ENCODE data around the gene ZFYVE27.

The ZFYVE27 gene

DNA sequence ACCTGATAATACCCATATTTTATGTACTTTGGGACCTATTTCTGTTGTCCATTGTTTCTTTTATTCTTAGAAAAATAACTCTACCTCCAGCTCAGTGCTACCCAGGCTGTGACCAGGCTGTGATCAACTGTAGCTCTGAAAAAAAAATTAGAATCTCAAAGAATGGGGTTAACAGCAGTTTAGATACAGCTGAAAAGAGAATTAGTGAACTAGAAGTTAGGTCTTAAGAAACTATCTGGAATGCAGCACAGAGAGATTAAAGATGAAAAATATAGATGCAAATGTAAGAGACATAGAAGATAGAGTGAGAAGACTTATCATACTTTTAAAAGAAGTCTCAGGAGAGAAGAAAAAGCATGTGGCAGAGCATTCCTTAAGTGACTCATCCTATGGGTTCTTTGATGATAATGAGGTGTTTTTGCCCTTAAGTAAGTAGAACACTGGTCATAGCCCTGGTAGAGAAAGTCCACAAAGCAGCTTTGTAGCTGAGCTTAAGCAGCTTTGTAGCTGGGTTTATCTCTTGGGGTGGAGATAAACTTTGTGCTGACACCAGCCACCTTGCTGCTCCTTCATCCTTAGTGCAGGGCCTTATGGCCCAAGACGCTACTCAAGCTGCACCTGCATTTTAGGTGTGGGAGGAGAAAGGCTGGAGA is 62.2 kb downstream of the ZFYVE27 start:
- DNase-seq = no peak

DNA sequence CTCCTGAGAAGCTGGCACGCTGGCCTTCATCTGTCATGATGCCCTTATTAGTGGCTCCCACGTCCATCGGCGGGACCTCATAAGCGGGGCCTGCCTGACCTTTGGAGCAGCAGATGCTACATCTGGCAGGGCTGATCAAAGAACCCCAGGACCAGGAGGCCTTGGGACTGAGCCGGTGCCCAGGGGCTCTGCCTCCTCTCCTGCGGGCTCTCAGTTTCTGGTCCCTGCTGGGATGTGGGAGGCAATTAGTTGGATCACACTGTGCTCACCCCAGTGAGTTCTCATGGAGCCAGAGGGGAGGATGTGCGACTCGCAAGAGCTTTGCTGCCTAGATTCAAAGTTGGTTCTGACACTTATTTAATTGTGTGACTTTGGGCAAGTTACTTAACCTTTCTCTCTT is 63.5 kb downstream of the ZFYVE27 start:
- DNase-seq = no peak

DNA sequence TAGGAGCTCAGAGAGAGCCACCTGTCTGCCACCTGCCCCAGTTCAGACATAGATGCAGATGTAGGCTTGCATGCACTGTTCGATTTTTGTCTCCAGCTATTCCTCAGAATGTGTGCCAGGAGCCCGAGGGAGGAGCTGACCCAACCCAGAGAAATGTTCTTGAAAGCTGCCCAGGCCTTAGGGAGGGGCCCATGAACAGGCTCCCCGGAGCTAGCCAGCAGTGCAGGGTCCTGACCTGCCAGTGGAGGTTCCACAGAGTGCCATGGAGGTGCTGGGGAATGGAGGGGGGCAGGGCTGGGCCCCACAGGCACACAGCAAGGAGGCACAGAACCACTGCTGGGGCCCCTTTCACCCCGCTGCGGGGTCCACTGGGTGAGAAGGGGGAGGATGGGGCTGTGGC is 64.5 kb downstream of the ZFYVE27 start:
- no peak for DNase-seq

DNA sequence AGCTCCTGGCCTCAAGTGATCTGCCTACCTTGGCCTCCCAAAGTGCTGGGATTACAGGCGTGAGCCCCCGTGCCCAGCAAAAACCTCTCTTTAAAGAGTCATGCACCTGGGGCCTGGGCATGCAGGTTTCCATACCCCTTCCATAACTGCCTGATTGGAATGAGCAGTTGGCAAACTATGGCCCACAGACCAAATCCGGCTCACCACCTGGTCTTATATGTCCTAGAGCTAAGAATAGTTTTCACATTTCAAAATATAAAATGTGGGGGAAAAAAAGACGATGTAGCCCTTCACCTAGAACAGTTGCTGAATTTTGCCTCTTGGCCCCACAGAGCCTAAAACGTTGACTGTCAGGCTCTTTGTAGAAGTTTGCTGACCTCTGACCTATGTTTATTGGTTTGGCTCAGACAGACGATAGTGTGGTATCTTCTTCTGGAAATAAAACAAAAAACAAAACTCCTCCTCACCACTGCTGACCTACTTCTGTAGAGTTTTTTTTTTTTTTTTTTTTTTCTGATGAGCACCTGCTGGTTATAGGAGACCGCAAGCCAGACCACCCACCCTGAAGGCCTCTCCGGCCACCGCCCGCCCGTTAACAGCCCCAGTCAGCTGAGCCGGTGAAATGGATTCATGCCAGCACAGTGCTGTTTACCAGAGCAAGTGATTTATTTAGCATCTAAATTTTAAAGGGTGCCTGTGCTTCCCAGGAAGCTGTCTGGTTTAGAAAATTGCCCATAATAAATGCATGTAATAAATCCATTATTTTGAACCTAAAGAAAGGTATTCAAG is 68.4 kb downstream of the ZFYVE27 start:
- DNase-seq = no peak

DNA sequence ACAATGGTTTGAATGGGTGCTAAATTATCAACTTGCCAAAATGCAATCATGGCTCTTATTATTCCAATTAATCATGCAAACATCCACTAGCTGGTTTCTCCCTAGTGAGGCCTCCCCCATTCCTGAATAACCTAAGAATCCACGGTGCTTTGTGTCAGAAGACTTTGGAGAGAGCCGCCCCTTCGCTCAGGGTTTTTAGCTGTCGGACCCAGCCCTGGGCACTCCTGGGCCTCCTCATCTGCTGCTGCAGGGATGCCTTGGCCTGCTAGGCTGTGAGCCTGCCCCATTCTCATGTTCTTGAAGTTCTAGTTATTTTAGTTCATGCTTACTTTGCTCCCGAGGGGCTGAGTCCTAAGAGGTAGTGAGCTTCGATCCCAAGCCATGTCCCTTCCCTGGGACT is 69.0 kb downstream of the ZFYVE27 start:
- DNase-seq = no peak

DNA sequence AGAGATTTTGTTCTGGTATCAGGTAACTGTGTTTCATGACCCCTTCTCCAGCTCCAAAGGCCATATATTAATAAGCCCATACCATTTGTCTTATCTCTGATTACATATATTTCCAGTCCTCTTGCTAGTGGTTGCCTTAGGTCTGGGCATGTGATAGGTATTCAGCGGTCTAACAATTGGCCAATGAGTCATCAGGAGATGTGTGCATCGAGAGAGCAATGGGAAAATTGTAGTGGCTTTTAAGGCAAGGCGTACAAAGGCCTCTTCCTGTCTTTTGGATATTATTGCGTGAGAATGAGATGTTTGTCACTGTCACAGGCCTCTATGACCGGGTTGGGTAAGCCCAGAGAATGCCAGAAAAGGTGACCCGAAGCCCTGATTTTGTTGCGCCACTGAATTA is 73.5 kb downstream of the ZFYVE27 start:
- DNase-seq = no peak

Data from activated CD4-positive, alpha-beta T cell treated with anti-CD3 and anti-CD28 coated beads for 4 hours (primary cell).